MM.1S (cell line): Measurements from ENCODE around the gene OSMR.

Experiments
- DNase-seq: peaks from one replicate; pipeline ENCODE4 v3.0.0-alpha.2; 2015
- H2AFZ ChIP-seq: fragments of 300-600 bp; sonication (generic); 2 replicates; pipeline ENCODE4 v1.6.0; 2016; ENCODE audit warnings: antibody characterized with exemption, low read length
- H3F3A ChIP-seq: fragments of 300-600 bp; sonication (generic); 2 replicates; pipeline ENCODE4 v1.6.1; 2016; ENCODE audit warnings: mild to moderate bottlenecking, antibody characterized with exemption, low read length, moderate library complexity, mixed read lengths; ENCODE audit not compliant: insufficient read depth
- H3K27ac ChIP-seq: fragments of 300-600 bp; sonication (generic); 2 replicates; pipeline ENCODE4 v1.5.1; 2016; ENCODE audit warnings: mild to moderate bottlenecking, low read length
- H3K27me3 ChIP-seq: fragments of 300-600 bp; sonication (generic); replicated peaks from 2 replicates; pipeline ENCODE4 v1.6.0; 2016; ENCODE audit warnings: low read length; ENCODE audit not compliant: insufficient read depth
- H3K36me3 ChIP-seq: fragments of 300-600 bp; sonication (generic); replicated peaks from 2 replicates; pipeline ENCODE4 v1.6.1; 2016; ENCODE audit warnings: mild to moderate bottlenecking, low read length, mixed read lengths; ENCODE audit not compliant: insufficient read depth
- H3K4me1 ChIP-seq: fragments of 300-600 bp; sonication (generic); 2 replicates; pipeline ENCODE4 v1.6.1; 2016; ENCODE audit warnings: low read length, mixed read lengths
- H3K4me2 ChIP-seq: fragments of 300-600 bp; sonication (generic); 2 replicates; pipeline ENCODE4 v1.6.0; 2016; ENCODE audit warnings: low read depth, low read length
- H3K4me3 ChIP-seq: fragments of 300-600 bp; sonication (generic); 2 replicates; pipeline ENCODE4 v1.5.1; 2016; ENCODE audit warnings: low read length, mixed read lengths
- H3K79me2 ChIP-seq: fragments of 300-600 bp; sonication (generic); 2 replicates; pipeline ENCODE4 v1.6.1; 2016; ENCODE audit warnings: mixed run types, low read length, mixed read lengths
- H3K9ac ChIP-seq: fragments of 300-600 bp; sonication (generic); 2 replicates; pipeline ENCODE4 v1.6.1; 2016; ENCODE audit warnings: low read length, mixed read lengths
- H3K9me2 ChIP-seq: fragments of 300-600 bp; sonication (generic); replicated peaks from 2 replicates; pipeline ENCODE4 v1.6.1; 2016; ENCODE audit warnings: mild to moderate bottlenecking, low read length, mixed read lengths; ENCODE audit not compliant: insufficient read depth
- H3K9me3 ChIP-seq: fragments of 300-600 bp; sonication (generic); replicated peaks from 2 replicates; pipeline ENCODE4 v1.6.1; 2016; ENCODE audit warnings: mild to moderate bottlenecking, low read length, mixed read lengths; ENCODE audit not compliant: insufficient read depth
- H4K20me1 ChIP-seq: fragments of 300-600 bp; sonication (generic); 2 replicates; pipeline ENCODE4 v1.6.1; 2016; ENCODE audit warnings: mild to moderate bottlenecking, low read length, moderate library complexity, mixed read lengths; ENCODE audit not compliant: insufficient read depth
- CTCF ChIP-seq: fragments of 300-600 bp; sonication (generic); IDR thresholded peaks from 2 replicates; pipeline ENCODE4 v1.5.1; 2016; ENCODE audit warnings: antibody characterized with exemption, low read length, mixed read lengths
- EZH2 ChIP-seq: fragments of 300-600 bp; sonication (generic); optimal IDR thresholded peaks from 2 replicates; pipeline ENCODE3; 2017; ENCODE audit warnings: low read depth, mild to moderate bottlenecking, antibody characterized with exemption, low read length, mixed read lengths
- EZH2phosphoT487 ChIP-seq: fragments of 300-600 bp; sonication (generic); IDR thresholded peaks from 2 replicates; pipeline ENCODE4 v1.6.1; 2018; ENCODE audit warnings: antibody characterized with exemption, low read length

OSMR gene

GRCh38 chr5:38916802-38917201 lies 71.0 kb downstream of the OSMR start:
- H3K4me1 ChIP-seq, result no peaks in the 10 kb centered on the region
- no peak overlapping the region for H3K4me3 ChIP-seq
- no peak overlapping the region for H3K27ac ChIP-seq
- no peaks in the 10 kb centered on the region for H4K20me1 ChIP-seq
- no peaks in the 10 kb centered on the region for H3K9me2 ChIP-seq
- H3K9ac ChIP-seq, result no peak overlapping the region
- no peaks in the 10 kb centered on the region for H3F3A ChIP-seq
- no peaks in the 10 kb centered on the region for H3K9me3 ChIP-seq
- H3K27me3 ChIP-seq, result no peaks in the 10 kb centered on the region
- TF ChIP-seq EZH2phosphoT487, result no peak
- no peak for TF ChIP-seq EZH2
- TF ChIP-seq CTCF, result no peak
- no peak overlapping the region for H2AFZ ChIP-seq
- DNase-seq, result no peak
- H3K4me2 ChIP-seq, result no peak overlapping the region
- no peaks in the 10 kb centered on the region for H3K79me2 ChIP-seq
- H3K36me3 ChIP-seq, result no peaks in the 10 kb centered on the region

GRCh38 chr5:38921174-38921573 lies 75.4 kb downstream of the OSMR start:
- TF ChIP-seq EZH2phosphoT487 (no peak), EZH2 (no peak), CTCF (no peak)
- no peak for DNase-seq

GRCh38 chr5:38922199-38922598 lies 76.4 kb downstream of the OSMR start:
- H3K9ac ChIP-seq, result no peak overlapping the region
- DNase-seq, result peak; percentile 24
- no peaks in the 10 kb centered on the region for H3K36me3 ChIP-seq
- no peaks in the 10 kb centered on the region for H3K9me2 ChIP-seq
- no peak overlapping the region for H3K27ac ChIP-seq
- H3K4me2 ChIP-seq, result no peak overlapping the region
- H3F3A ChIP-seq, result no peaks in the 10 kb centered on the region
- H4K20me1 ChIP-seq, result no peaks in the 10 kb centered on the region
- H3K4me1 ChIP-seq, result peaks cover 7% of the 10 kb centered on the region; the same call in 1 of the 2 replicates
- no peak overlapping the region for H3K4me3 ChIP-seq
- H3K9me3 ChIP-seq, result no peaks in the 10 kb centered on the region
- no peak overlapping the region for H2AFZ ChIP-seq
- no peaks in the 10 kb centered on the region for H3K27me3 ChIP-seq
- no peaks in the 10 kb centered on the region for H3K79me2 ChIP-seq
- TF ChIP-seq CTCF (peak; percentile 83), EZH2 (no peak), EZH2phosphoT487 (no peak)

More at GRCh38 chr5:38921174-38921573, 75.4 kb downstream of the OSMR start:
- Histone ChIP-seq H3K4me2 (no peak overlapping the region), H3K4me3 (no peak overlapping the region), H2AFZ (no peak overlapping the region), H3K9me3 (no peaks in the 10 kb centered on the region), H3K9me2 (no peaks in the 10 kb centered on the region), H3K27ac (no peak overlapping the region), H4K20me1 (no peaks in the 10 kb centered on the region), H3K4me1 (peaks cover 7% of the 10 kb centered on the region; the same call in 1 of the 2 replicates), H3K36me3 (no peaks in the 10 kb centered on the region), H3K79me2 (no peaks in the 10 kb centered on the region), H3K27me3 (no peaks in the 10 kb centered on the region), H3K9ac (no peak overlapping the region), H3F3A (no peaks in the 10 kb centered on the region)
